ENCODE results near the gene UCP2. TPM values are rescaled to one million over a fixed set of nuclear protein-coding genes. Genes with fewer than 3 reads are reported as not detected.

Gene UCP2
- total RNA-seq, 1 donor from 2014 or later, result 12.8 TPM

GRCh38 chr11:74007691-74008372 lies 25.2 kb upstream of the UCP2 start:
- no peak for DNase-seq (ENCODE audit: low spot score)
- peaks cover 3% of the 10 kb centered on the region for H3K4me1 Mint-ChIP-seq (ENCODE audit: unreplicated experiment)
- no peak for TF ChIP-seq CTCF (IDR thresholded peaks at IDR 0.05; ENCODE audit: unreplicated experiment)
- peaks cover 4% of the 10 kb centered on the region for H3K27me3 Mint-ChIP-seq (ENCODE audit: unreplicated experiment)
- no peak overlapping the region for H3K4me3 Mint-ChIP-seq (ENCODE audit: unreplicated experiment)
- H3K27ac Mint-ChIP-seq (ENCODE audit: unreplicated experiment), result no peak overlapping the region
- peaks cover 16% of the 10 kb centered on the region for H3K36me3 Mint-ChIP-seq (ENCODE audit: low read depth, unreplicated experiment)
- H3K9me3 Mint-ChIP-seq (ENCODE audit: unreplicated experiment), result no peaks in the 10 kb centered on the region

- Mint-ChIP-seq H3K27ac (ENCODE audit: unreplicated experiment) (no peak overlapping the region), H3K4me1 (ENCODE audit: unreplicated experiment) (peaks cover 3% of the 10 kb centered on the region), H3K4me3 (ENCODE audit: unreplicated experiment) (no peak overlapping the region), H3K27me3 (ENCODE audit: unreplicated experiment) (peaks cover 1% of the 10 kb centered on the region), H3K9me3 (ENCODE audit: unreplicated experiment) (no peaks in the 10 kb centered on the region), H3K36me3 (ENCODE audit: low read depth, unreplicated experiment) (peaks cover 13% of the 10 kb centered on the region)
- DNase-seq (ENCODE audit: low spot score), result no peak
- no peak for TF ChIP-seq CTCF (IDR thresholded peaks at IDR 0.05; ENCODE audit: unreplicated experiment)
Observed at GRCh38 chr11:74006743-74007304, 24.2 kb upstream of the UCP2 start.

- Mint-ChIP-seq H3K9me3 (ENCODE audit: unreplicated experiment) (no peaks in the 10 kb centered on the region), H3K4me3 (ENCODE audit: unreplicated experiment) (no peak overlapping the region), H3K4me1 (ENCODE audit: unreplicated experiment) (peaks cover 3% of the 10 kb centered on the region), H3K27me3 (ENCODE audit: unreplicated experiment) (peaks cover 1% of the 10 kb centered on the region), H3K27ac (ENCODE audit: unreplicated experiment) (no peak overlapping the region), H3K36me3 (ENCODE audit: low read depth, unreplicated experiment) (peaks cover 18% of the 10 kb centered on the region)
- TF ChIP-seq CTCF (IDR thresholded peaks at IDR 0.05; ENCODE audit: unreplicated experiment), result no peak
- DNase-seq (ENCODE audit: low spot score), result no peak
Observed at GRCh38 chr11:74005721-74006517, 23.3 kb upstream of the UCP2 start.

GRCh38 chr11:74004759-74005615 lies 22.3 kb upstream of the UCP2 start:
- no peak for TF ChIP-seq CTCF (IDR thresholded peaks at IDR 0.05; ENCODE audit: unreplicated experiment)
- Mint-ChIP-seq H3K4me1 (ENCODE audit: unreplicated experiment) (no peaks in the 10 kb centered on the region), H3K36me3 (ENCODE audit: low read depth, unreplicated experiment) (peaks cover 18% of the 10 kb centered on the region), H3K27me3 (ENCODE audit: unreplicated experiment) (peaks cover 1% of the 10 kb centered on the region), H3K9me3 (ENCODE audit: unreplicated experiment) (no peaks in the 10 kb centered on the region), H3K27ac (ENCODE audit: unreplicated experiment) (no peak overlapping the region), H3K4me3 (ENCODE audit: unreplicated experiment) (no peak overlapping the region)
- no peak for DNase-seq (ENCODE audit: low spot score)
